NCI-H1417 (cell line): ENCODE results near the gene ASAP2.

Source experiments
- DNase-seq, 3 experiments: peaks; one replicate each; lab custom pipeline; 2025; lab: John Stamatoyannopoulos, UW

ASAP2 gene

DNA sequence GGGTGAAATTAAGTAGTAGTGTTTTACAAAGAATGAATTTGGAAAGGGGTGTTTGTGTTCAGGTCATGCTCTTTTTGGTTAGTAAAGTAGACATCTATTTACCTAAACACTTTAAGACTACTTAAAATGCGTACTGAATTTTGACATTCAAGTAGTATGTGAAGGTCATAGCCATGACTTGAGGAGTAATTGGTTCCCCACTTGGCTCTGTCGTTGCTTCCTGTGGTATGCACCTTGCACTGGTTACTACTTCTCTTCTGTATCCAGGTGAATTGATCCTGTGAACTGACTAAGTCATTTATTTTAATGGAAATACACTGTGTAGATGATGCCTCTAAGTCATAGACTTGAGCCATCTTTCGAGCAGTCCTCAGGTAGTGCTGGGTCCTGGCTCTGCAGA is 118.8 kb downstream of the ASAP2 start:
- DNase-seq = no peak

- DNase-seq = no peak
Measured at GRCh38 chr2:9326975-9327374, 120.4 kb downstream of the ASAP2 start.

GRCh38 chr2:9327873-9328352 is 121.3 kb downstream of the ASAP2 start:
- peak in 1 of 3 experiments; percentile 18 for DNase-seq

- DNase-seq = no peak
Measured at GRCh38 chr2:9328931-9329330, 122.3 kb downstream of the ASAP2 start.

- no peak for DNase-seq
Measured at GRCh38 chr2:9329497-9329896, 122.9 kb downstream of the ASAP2 start.

DNA sequence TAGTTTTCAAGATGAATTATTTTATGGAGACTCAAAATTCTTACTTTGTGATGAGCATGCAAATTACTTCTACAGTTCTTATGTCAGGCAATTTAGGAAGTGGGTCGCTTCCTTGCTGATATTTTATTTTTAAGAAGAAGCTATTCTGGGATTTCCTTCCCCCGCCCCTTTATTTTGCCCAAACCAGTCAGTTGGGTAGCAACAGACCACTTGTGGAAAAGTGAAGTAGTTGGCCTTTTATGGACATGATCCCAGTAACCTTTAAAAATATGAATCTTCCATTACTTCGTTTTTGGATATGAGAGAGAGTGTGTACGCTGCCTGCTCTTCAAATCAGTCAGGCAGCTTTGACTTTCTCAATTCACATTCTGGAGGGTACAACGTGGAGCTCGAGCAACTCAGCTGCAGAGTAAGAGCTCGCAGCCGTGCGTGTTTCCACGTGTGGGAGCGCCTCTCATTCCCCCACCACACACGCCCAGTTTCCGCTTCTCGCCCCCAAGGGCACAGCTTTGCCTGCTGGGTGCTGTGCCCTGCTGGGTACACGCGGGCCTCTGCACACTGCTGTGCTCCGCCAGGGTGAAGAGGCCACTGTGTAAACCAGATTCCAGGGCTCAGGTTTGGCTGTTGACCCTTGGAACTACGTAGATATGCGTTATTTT is 124.1 kb downstream of the ASAP2 start:
- no peak for DNase-seq

GRCh38 chr2:9331704-9332103 is 125.1 kb downstream of the ASAP2 start:
- DNase-seq = no peak

GRCh38 chr2:9332136-9332852 is 125.7 kb downstream of the ASAP2 start:
- DNase-seq = peak in 2 of 3 experiments; percentile 12 to 51

DNA sequence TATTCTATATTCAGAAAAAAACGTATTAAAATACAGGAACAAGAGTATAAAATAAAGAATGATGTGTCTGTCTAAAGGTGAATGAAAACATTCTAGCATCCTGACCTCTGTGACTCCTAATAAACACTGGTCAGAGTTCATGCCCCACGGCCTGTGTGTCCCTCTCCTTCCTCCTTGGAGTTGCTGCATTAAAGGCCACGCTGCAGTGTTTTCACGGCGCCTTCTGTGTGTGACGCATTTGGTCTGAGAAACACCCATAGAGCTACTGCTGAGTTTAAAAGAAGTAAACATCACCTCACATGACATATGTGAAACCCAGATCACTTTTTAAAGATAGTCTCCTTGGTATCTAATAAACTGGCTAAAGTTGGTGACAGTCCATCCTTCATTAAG is 126.2 kb downstream of the ASAP2 start:
- no peak for DNase-seq

- DNase-seq = peak; percentile 27 to 63 (median 39)
Measured at GRCh38 chr2:9333591-9334171, 127.1 kb downstream of the ASAP2 start.

- no peak for DNase-seq
Measured at GRCh38 chr2:9334761-9335160, 128.1 kb downstream of the ASAP2 start.

- DNase-seq = no peak
Measured at GRCh38 chr2:9335322-9335832, 128.8 kb downstream of the ASAP2 start.

- peak; percentile 64 to 81 (median 80) for DNase-seq
Measured at GRCh38 chr2:9336241-9336575, 129.6 kb downstream of the ASAP2 start.

DNA sequence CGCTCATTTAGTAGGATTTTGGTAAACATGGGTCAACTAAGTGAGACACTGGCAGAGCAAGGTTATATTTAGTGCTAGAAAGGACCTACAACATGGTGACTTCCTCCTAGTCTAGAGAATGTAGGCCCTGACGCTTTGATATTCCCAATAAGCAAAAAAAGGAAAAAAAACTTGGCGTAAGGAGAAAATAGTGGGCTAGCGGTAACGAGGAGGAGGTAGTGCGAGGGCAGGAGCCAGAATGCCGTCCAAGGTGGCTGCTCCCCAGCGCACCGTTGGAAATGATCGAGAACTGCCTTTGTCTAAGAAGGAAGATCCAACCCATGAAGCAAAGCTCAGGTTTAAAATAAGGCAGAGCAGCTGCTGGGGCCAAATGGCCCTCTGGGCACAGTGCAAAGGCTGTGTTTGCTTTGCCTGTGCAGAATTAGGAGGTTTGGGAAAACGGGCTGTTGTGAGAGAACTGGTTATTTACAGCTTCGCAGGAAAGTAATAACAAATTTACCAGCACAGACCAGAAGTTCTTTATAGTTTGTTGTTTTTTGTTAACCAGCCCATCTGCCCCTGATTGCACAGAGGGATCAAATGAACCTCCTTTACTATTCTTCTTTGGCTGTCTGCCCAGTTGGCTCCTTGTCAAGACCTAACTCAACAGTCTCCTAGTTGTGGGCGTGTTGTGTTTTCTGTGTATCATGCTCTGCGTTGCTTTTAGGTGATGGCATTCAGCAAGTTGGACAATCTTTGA is 130.1 kb downstream of the ASAP2 start:
- DNase-seq = peak; percentile 94 to 98 (median 98)

GRCh38 chr2:9337901-9338300 is 131.3 kb downstream of the ASAP2 start:
- DNase-seq = no peak

- DNase-seq = no peak
Measured at GRCh38 chr2:9341337-9341887, 134.8 kb downstream of the ASAP2 start.

GRCh38 chr2:9342659-9343058 is 136.0 kb downstream of the ASAP2 start:
- DNase-seq = no peak

- DNase-seq = no peak
Measured at GRCh38 chr2:9343524-9343923, 136.9 kb downstream of the ASAP2 start.

DNA sequence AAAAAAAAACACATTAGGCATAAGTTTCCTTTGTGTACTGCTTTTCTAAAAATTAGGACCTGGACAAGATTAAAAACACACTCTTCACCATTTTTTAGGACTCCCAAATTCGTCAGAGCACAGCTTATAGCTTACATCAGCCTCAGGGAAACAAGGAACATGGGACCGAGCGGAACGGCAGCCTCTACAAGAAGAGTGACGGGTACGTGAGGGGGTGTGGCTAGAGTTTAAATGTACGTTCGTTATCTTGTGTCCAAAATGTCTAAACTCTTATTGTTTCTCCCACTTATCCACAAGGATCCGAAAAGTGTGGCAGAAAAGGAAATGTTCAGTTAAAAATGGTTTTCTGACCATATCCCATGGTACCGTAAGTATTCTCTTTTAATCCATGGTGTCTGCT is 137.8 kb downstream of the ASAP2 start:
- DNase-seq = no peak

DNA sequence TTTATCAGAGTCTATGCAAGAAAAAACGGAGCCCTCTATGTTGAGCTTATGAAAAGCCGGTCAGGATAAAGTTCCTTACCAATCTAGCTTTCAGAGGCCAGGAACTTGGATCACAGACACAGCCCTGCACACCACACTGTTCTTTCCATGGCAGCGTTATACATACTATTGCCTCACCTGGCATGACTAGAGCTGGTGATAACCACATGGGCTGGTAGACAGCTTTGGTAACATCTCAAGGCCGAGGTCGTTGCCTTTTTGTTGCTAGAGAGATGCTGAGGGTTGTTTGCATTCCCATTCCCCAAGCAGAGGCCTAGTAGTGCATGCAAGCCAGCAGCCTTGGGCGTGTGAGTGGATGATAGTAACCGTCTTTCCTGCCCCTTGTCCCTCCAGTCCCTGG is 138.7 kb downstream of the ASAP2 start:
- DNase-seq = no peak

DNA sequence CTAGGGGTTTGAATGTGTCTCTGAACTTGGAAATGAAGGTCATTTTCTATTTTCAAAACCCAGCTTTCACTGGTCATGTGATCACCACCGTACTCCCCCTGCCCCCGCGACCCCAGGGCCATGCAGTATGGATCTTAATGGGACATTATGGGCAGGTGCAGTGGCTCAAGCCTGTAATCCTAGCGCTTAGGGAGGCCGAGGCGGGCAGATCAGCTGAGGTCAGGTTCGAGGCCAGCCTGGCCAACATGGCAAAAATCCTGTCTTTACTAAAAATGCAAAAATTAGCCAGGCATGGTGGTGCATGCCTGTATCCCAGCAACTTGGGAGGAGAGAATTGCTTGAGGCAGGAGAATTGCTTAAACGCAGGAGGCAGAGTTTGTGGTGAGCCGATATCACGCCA is 139.4 kb downstream of the ASAP2 start:
- no peak for DNase-seq

GRCh38 chr2:9346885-9347284 is 140.3 kb downstream of the ASAP2 start:
- no peak for DNase-seq
